Fibroblast of pulmonary artery (primary cell): ENCODE results near the gene ATG9B.

ENCODE experiments used
- DNase-seq: peaks from one replicate; pipeline ENCODE4 v3.0.0-alpha.2; 2010; ENCODE audit warnings: low read depth
- H3K4me3 ChIP-seq: replicated peaks from 2 replicates; pipeline ENCODE4 v1.5.1; 2011; ENCODE audit warnings: low read depth, mild to moderate bottlenecking, control low read depth, low read length, moderate library complexity
- TF ChIP-seq, protein P1 (sequence below): IDR thresholded peaks from 2 replicates; pipeline ENCODE4 v1.5.1; 2011; ENCODE audit warnings: mild to moderate bottlenecking, control low read depth, low read length, inconsistent platforms; ENCODE audit errors: missing control alignments

Gene ATG9B

DNA sequence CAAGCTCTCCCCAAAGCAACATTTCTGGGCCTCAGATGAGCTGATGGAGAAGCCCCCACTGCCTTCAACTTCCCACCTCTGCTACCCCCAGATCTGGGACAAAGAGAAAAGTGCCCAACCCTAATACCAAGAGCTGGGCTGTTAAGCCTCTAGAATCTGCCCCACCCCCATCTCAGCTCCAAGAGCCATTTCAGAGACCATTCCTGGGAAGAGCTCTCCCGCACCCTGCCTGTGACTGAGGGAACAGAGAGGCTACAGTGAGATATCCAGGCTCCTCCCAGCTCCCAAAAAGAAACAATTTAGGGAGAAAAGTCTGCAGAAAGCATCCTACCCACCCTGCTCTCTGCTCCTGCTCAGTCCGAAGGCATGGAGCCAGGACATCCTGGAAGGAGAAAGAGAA is 43.6 kb downstream of the ATG9B start:
- no peak for DNase-seq
- H3K4me3 ChIP-seq, result no peak overlapping the region
- TF ChIP-seq, protein P1, sequence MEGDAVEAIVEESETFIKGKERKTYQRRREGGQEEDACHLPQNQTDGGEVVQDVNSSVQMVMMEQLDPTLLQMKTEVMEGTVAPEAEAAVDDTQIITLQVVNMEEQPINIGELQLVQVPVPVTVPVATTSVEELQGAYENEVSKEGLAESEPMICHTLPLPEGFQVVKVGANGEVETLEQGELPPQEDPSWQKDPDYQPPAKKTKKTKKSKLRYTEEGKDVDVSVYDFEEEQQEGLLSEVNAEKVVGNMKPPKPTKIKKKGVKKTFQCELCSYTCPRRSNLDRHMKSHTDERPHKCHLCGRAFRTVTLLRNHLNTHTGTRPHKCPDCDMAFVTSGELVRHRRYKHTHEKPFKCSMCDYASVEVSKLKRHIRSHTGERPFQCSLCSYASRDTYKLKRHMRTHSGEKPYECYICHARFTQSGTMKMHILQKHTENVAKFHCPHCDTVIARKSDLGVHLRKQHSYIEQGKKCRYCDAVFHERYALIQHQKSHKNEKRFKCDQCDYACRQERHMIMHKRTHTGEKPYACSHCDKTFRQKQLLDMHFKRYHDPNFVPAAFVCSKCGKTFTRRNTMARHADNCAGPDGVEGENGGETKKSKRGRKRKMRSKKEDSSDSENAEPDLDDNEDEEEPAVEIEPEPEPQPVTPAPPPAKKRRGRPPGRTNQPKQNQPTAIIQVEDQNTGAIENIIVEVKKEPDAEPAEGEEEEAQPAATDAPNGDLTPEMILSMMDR, result no peak

DNA sequence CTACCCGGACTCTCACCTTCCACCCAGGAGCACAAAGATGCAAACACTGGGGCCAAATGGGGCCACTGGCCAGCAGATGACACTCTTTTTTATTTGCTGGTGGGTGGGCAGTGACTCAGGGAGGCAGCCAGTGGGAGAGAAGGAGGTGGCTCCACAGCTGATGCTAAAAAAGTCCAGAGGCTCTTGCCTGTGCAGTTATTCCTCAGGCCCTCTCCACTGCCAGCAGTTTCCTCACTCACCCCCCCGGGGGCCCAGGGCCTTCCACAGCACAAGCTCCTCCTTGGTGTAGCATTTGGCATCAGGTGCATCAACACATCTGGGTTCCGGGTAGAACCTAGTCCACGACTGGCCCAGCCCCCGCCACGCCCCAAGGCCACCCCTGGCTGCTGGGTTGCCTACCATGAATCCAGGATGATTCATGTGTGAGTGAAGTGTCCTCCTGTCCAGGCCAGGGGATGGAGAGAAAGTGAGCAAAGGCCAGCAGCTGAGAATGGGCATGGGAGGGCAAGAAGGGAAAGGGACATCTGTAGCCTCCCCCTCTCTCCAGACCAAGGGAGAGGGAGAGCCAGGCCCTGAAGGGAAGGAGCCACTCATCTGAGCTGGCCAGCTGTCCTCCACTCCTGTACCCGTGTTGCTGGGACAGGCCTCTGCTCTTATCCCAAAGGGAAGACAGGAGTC is 44.4 kb downstream of the ATG9B start:
- TF ChIP-seq, protein P1, result no peak
- no peak overlapping the region for H3K4me3 ChIP-seq
- no peak for DNase-seq

DNA sequence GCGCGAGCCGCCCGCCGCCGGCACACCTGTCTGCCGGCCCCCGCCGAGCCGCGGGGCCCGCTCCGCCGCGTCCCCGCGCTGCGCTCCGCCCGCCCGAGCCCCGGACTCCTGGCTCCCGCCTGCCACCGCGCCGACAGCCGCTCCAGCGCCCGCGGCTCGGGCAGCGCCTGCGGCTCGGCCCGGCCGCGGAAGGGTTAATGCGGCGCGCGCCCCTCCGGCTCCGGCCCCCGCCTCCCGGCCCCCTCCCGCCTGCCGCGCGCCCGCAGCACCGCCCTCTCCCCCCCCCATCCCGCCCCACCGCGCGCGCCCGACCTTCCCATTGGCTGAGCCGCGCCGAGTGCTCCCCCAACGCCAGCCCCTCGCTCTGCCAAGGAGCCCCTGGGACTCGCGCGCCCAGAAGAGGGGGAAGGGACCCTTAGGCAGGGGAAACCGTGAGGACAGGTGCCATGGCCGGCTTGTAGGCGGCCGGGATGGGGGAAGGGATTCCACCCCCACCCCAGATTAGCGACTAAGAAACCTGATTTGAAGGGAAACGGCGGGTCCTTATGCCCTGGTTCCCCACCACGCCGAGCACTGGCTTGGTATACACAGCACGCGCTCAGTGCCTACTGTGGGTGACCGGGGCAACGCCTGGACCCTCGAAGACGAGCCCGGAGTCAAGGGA is 46.0 kb downstream of the ATG9B start, which contains the start of gene KCNH2:
KCNH2 (minus strand) TSS at position 196 of the 664 bp plus-strand sequence. CDS start 408 bp downstream, outside the sequence.
- TF ChIP-seq, protein P1, result no peak
- no peak for DNase-seq
- no peak within 1 kb of the TSS for H3K4me3 ChIP-seq

DNA sequence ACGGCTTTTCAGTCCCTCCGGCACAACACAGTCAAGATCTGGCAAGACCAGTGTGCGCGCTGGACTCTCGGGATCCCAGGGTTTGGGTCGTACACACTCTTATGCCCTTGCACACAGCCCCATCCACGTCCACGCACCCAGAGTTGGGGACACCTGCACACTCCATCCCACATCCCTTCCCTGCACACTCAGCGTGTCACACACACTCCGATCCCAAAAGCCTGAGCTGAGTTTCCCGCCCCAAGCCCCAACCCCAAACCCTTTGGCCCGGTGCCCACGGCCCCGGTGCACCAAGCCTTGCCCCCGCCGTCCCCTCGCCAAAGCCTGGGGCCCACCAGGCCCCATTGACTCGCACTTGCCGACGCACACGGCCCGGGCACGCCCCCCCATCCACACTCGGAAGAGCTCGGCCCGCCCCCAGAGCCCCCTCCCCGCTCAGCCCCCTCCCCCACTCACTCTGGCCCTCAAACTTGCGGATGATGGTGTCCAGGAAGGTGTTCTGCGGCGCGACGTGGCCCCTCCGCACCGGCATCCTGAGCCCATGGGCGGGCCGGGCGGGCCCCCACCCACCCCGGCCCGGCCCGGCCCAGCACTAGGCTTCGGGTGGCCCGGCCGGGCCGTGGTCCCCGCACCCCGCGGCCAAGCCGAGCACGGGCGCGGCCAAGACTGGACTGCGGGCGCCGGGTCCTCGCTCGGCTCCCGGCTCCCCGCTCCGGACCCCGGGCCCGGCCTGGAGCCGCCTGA is 46.7 kb downstream of the ATG9B start:
- no peak for DNase-seq
- TF ChIP-seq, protein P1, result no peak
- H3K4me3 ChIP-seq, result no peak overlapping the region

DNA sequence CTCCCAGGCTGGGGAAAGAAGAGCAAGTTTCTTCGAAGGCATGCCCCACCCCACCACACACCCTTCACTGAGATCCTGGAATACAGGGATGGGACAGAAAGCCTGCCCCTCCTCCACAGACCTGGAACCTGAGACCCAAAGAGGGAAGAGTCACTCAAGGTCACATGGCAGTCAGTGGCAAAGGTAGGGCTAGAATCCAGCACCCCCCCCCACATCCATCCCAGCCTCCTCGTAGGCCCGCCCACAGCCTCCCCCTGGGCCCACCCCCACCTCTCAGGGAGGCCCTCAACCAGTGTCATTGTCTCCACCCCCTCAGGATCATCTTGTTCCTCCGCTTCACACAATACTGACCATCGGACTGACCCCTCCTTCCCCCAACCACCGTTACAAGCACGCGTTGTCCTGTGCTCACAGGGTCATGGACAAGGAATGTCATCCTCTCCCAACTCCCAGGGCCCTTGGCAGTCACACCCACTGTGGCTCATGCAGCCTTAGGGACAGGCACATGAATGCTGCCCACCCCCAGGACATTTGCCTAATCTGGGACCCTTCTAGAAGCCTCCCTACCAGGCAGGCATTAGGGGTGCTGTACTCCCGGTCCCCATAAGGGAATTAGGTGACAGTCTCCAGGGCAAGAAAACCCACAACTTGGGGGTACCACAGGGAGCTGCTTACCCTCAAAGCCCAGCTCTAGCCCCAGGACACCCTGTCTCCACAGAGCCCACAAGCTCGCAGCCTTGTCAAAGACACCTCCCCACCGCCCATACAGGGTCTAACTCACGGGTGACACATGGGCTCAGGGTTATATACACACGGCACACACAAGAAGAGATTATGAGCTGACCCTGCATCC is 47.5 kb downstream of the ATG9B start:
- DNase-seq, result no peak
- no peak overlapping the region for H3K4me3 ChIP-seq
- TF ChIP-seq, protein P1, result no peak

DNA sequence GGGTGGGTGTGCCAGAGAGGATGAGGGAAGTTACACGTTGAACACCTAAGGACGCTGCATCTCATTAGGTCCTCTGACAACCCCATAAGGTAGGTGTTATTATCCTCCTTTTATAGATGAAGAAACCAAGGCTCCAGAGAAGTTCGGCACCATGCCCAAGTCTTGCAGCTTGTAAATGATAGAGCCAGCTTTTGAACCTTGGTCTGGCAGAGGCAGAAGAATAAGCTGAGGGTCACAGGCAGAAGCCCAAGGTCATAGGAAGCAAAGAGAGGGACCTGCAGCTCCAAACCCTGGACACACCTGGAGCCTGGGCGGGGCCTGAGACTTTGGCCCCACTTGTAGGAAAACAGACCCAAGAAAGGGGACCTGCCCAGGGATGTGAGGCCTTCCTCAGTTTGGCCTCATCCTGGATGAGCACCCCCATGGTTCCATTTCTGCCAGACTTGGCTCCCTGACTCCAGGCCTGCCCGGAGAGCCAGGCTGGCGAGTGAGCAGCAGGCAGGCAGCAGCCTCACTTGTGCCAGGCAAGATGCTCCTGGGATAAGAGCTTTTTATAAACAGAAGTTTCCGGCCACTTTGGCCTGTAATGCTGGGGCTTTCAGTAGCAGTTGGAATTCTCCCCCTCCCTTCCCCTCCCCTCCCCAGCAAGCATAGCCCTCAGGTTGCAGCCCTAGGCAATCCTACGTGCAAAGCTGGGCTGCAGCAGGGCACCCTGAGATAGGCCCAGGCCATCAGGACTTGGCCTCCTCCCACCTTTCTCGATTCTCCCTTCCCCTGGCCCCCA is 48.6 kb downstream of the ATG9B start:
- no peak for DNase-seq
- H3K4me3 ChIP-seq, result no peak overlapping the region

More for the DNA sequence above, 48.6 kb downstream of the ATG9B start:
- TF ChIP-seq, protein P1, result no peak
